Glomerular endothelial cell (primary cell): ENCODE measurements around the gene COG5. TPM values are rescaled to one million over a fixed set of nuclear protein-coding genes. Genes with fewer than 3 reads are reported as not detected.

Experiments
- DNase-seq: peaks from one replicate; pipeline ENCODE4 v3.0.0-alpha.2; 2011; ENCODE audit warnings: low read depth, low spot score; ENCODE audit errors: extremely low read depth
- total RNA-seq: library from RNA; depleted of rRNA; stranded (reverse); fragments of >200 nt; gene quantifications from 2 replicates; pipeline ENCODE4 v1.2.3, GENCODE V29; 2015

COG5 gene
- total RNA-seq, 1 donor from 2014 or later: 45.3 TPM

DNA sequence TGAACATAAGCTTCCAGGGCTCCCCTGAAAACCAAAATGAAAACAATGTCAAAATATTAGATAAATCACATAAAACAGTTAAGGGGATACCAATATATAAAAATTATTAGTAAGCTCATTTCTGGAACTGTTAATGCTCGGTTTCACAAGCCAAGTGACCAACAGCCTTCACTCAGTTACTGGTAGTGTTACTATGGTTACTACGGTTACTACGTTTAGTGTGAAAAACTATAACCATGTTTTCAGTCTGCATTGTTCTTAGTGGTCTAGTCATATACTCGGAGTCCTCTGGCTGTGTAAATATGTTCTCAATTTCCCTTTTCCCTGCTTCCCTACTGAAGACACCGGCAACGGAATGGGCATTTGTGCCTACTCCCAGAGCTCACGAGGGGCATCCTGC is 360.1 kb downstream of the COG5 start:
- no peak for DNase-seq

DNA sequence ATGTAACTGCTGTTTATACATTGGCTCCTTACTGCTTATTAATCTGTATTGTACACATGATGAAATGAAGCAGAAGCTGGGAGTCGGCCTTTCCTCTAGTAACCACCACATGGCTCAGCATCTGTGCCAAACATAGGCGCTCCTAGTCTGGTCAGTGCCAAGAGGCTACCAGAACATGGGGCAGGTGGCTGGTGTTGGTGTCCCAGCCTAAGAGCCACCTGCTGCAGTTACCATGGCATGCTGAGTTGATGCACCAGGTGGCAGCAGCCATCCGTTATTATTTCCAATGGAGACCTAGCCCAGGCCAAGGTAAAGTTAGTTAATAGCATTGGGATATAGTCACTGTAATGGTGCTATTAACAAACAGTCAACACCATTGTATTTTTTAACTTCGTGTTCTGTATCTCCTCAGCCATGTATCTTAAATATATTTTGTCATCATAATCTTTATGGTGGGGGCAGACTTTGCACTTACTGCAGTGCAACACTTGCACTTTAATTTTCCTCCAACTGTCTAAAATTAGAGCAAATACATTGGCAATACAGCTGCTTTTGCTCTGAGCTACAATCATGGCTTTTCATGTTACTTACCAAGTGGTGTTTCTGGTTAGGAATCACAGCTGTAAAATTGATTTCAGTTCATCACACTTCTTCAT is 361.8 kb downstream of the COG5 start:
- DNase-seq: no peak

DNA sequence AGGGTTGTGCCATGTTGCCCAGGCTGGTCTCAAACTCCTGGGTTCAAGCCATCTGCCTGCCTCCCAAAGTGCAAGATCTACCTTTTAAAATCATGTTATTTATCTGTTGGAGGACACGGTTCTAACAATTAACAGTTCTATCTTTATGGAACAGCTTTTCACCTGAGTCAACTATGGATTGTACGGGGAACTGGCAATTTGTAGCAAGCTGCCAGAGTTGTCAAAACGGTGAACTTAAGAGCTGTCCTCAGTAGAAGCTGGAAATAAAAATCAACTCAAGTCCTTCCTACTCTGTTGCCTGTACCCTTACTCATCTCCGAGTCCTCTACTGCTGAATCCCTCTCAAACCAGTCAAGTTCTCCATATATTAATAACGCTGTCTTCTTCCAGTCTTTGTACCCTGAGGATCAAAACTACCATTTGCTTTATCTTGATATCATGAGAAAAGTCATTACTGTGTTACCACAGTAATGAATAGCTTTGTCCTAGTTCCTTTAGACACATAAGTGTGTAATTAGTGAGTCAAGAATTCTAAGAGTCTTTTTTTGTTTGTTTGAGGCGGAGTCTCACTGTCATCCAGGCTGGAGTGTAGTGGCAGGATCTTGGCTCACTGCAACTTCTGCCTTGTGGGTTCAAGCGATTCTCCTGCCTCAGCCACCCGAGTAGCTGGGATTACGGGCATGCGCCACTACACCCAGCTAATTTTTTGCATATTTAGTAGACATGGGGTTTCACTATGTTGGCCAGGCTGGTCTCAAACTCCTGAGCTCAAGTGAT is 366.7 kb downstream of the COG5 start:
- no peak for DNase-seq

DNA sequence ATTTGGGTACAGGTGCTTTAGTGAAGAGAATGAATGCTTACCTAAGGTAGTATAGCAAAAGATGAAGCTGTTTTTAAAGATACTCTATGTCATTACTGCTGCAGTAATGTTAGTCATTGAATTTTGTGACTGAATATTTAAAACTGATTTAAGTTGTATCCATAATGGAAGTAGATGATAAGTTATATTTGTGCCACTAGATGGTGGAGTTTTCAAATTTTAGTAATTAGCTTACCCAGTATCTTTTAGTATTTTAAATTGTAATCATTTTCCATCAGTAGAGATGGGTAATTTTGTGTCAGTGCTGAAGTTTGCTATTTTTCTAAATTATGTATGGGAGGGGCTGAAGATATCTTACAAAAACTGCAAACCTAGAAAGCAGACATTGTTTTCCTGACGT is 369.7 kb downstream of the COG5 start:
- DNase-seq: no peak

DNA sequence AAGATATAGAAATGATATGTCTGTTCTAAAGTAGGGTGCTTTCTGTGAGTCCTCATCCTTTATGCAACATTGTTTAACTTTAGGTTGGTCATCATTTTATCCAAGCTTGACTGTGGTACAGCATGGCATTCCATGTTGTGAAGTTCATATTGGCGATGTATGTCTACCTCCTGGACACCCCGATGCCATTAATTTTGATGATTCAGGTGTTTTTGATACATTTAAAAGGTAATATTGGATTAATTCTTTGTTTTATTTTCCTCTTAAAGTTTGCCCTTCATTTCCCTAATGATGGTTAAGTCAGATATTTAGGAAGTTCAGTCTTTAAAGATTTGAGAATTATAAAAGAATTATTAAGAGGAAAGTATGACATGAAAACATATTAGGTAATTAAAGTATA is 373.6 kb downstream of the COG5 start:
- no peak for DNase-seq

DNA sequence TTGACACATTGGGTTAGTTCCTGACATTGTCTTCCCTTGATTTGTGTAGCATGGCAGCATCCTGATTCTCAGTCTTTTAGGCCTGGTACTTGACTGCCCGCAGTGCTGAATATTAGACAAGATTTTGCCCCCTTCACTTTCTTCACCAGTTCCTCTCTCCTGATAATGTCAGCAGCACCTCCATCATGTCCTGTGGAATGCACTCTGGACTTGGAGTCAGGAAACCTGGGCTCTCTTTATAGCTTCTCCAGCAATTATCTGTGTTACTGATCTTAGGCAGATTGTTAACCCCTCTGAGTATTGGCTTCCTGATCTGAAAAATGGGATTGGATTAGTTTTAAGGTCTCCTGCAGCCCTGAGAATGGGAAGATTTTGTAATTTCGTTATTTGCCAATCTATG is 375.9 kb downstream of the COG5 start:
- no peak for DNase-seq

DNA sequence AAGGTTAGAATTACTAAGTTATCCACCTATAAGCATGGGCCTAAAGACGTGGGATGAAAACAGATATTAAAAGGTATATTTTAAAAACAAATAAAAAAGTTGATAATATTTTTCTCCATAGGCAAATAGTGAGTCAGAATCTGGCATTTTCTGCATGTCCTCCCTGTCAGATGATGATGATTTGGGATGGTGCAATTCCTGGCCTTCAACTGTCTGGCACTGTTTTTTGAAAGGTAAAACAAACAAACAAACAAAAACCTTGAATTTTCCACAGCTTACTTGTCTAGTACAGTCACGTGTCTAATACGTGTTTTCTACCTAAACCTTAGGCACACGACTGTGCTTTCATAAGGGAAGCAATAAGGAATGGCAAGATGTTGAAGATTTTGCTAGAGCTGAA is 377.5 kb downstream of the COG5 start:
- DNase-seq: no peak

DNA sequence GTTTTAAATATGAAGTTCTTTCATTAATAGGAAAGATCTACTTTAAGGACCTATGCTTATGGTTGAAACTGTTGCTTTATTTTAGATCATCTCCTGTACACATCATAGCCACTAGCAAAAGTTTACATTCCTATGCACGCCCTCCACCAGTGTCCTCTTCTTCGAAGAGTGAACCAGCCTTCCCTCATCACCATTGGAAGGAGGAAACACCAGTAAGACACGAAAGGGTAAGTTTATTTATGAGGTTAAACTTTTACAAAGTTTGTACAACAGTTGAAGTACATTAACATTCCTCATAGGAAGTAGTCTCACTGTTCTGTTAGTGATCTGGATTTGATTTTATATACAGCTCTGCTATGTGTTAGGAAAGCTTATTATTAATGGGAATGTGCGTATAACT is 378.0 kb downstream of the COG5 start:
- DNase-seq: no peak

DNA sequence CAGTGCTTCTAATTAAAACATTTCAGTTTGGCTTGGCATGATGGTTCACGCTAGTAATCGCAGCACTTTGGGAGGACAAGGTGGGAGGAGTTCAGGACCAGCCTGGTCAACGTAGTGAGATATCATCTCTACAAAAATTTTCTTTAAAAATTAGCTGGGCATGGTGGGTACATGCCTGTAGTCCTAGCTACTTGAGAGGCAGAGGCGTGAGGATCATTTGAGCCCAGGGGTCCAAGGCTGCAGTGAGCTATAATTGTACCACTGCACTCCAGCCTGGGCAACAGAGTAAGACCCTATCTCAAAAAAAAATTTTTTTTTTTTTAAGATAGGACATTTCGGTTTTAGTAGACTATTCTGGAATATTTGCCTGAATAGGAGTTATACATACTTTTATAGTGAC is 382.5 kb downstream of the COG5 start:
- DNase-seq: no peak

DNA sequence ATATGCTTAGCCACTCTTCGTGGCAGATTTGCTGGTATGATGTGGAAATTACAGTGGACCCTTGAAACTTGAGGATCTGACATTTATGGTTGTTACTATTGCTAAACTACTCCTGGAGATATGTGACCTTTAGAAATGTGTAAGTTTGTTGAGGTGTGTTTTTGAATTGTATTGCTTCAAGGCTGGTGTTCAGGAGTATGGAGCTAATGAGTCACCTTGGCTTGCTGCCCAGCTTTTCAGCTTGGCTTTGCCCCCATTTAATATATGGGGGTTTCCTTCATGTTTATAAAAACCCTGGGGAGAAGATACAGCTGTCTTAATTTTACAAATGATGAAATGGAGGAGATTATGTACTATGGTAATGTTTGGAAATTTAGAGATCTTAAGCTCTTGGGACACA is 383.3 kb downstream of the COG5 start:
- DNase-seq: peak; percentile 62

DNA sequence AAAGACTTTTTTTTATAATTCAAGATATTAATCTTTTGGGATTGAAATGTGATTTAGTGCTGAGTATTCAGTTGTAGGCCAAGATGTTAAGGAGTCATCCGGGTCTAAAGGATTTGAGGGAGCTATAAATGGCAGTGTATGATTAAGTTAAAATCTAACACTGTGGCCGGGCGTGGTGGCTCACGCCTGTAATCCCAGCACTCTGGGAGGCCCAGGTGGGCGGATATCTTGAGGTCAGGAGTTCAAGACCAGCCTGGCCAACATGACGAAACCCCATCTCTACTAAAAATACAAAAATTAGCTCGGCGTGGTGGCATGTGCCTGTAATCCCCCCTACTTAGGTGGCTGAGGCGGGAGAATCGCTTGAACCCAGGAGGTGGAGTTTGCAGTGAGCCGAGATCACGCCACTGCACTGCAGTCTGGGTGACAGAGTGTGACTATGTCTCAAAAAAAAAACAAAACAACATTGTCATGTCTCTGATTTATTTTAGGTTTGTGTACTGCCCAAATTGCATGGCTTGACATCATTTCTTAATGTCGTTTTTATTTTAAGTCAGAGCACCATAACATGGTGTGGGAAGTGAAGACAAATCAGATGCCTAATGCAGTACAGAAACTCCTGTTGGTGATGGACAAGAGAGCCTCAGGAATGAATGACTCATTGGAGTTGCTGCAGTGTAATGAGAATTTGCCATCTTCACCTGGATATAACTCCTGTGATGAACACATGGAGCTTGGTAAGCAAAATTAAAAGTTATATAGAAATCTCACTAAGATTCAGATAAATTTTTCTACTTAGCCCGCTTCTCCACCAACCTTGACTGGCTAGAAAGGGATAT is 384.2 kb downstream of the COG5 start:
- no peak for DNase-seq

DNA sequence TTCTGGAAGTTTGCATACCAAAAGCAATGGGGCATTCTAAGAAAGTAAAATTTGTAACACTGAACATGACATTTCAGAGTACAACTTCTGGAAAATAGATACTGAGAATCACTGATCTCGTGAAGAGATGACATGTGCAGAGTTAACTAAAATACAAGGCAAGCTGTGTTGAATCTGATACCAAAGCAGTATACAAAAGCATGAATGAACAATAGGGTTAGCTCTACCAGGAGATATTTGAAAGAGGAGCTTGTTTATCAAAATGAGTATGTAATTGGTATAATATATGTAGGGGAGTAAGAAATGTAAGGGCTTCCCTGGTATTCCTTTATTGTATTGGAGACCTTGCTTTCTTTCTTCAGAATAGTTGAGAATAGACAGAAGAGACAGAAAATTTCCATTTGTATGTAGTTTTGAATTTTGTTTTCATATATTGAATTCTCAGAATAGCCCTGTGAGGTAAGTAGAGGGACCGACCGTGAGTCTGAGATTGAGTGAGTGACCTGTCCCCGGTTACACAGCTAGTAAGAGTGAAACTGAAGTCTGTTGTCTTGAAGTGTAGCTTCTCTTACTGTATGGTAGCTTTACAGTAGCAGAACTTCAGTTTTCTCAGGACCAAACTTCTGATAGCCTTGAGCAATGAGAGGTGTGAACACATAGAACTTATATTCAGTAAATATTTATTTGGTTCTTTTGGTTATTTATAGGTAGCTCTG is 389.9 kb downstream of the COG5 start:
- no peak for DNase-seq

DNA sequence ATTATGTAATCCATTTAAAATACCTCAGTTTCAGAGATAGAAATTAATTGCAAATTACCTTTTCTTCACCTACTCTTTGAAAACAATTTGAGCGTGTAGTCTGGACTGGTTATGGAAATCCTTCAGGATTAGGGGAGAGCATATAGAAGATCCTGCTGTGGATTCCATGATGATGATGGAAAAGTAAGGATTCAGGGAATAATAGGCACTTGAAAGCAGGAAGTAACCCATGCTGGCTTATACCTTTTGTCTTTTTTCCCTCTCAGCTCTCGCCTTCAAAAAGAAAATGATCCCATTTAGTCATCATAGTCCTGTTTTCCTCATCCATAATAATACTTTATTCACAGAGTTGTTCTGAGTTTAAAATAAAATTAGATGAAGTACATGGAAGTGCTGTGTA is 390.5 kb downstream of the COG5 start:
- no peak for DNase-seq

DNA sequence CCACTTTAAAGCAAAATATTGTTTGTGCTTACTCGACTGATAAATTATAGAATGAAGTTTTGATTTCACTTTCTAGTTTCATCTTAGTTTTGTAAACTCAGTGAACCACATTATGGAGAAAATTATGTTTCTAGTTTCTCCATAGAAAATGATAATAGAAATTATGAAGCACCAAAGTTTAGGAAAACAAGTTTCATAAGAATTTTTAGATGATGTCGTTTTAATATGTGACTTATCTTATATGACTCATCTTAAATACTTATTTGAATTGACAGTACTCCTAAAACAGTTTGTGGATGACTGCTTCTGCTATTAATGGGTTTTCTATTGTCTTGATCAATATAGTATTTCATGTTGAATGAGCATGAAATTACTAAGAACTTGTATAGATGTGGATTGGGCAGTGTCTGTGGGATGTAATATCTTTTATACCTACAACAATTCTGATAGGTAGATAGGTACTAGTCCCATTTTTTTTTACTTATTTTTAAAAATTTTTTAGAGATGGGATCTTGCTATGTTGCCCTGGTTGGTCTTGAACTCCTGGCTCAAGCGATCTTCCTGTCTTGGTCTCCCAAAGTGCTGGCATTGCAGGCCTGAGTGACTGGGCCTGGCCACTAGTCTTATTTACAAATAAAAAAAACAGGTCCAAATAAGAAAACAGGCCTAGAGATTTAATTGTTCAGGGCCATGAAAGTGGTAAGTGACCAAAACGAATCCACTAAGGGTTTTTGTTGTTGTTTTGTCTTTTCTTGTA is 391.3 kb downstream of the COG5 start:
- DNase-seq: no peak

DNA sequence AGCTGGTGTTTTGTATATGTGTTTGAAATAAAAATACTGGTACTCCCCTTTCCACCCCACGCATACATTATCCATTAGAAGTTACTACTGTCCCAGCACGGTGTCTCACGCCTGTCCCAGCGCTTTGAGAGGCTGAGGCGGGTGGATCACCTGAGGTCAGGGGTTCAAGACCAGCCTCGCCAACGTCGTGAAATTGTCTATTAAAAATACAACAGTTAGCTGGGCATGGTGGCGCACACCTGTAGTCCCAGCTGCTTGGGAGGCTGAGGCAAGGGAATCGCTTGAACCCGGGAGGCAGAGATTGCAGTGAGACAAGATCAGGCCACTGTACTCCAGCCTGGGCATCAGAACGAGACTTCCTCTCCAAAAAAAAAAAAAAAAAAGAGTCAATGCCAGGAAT is 392.2 kb downstream of the COG5 start:
- DNase-seq: no peak

DNA sequence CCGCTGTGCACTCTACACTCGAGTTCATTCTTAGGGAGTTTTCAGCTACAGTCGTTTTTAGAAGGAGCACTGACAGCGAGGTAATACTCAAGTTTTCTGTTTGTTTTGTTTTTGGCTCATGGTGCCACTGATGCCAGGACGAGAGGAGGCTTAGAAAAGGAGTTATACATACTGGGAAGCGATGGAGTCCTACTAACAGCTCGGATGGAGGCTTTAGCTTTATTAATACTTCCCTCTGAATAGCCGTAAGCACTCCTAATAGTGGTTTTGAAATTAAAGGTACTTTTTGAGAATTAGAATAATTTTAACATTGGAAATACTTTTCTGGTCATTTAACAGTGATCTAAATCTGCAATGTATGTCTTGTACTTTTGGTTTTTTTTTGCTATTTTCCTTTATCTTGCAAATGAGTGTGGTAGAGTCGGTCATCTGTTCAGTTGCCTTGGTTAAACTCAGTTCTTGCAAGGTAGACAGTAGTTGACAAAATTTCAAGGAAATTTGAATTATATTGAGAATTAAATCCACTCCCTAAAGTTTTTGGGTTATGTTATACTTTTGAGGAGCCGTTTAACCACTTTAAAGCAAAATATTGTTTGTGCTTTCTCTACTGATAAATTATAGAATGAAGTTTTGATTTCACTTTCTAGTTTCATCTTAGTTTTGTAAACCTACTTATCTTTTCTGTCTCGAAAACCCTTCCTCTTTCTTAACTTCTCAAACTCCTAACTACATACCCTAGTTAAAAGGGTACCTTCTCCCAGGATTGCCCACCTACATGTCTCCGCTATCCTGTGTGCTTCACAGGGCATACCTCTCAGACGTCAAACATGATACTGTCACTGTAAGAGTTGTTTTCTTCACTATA is 393.4 kb downstream of the COG5 start:
- no peak for DNase-seq

DNA sequence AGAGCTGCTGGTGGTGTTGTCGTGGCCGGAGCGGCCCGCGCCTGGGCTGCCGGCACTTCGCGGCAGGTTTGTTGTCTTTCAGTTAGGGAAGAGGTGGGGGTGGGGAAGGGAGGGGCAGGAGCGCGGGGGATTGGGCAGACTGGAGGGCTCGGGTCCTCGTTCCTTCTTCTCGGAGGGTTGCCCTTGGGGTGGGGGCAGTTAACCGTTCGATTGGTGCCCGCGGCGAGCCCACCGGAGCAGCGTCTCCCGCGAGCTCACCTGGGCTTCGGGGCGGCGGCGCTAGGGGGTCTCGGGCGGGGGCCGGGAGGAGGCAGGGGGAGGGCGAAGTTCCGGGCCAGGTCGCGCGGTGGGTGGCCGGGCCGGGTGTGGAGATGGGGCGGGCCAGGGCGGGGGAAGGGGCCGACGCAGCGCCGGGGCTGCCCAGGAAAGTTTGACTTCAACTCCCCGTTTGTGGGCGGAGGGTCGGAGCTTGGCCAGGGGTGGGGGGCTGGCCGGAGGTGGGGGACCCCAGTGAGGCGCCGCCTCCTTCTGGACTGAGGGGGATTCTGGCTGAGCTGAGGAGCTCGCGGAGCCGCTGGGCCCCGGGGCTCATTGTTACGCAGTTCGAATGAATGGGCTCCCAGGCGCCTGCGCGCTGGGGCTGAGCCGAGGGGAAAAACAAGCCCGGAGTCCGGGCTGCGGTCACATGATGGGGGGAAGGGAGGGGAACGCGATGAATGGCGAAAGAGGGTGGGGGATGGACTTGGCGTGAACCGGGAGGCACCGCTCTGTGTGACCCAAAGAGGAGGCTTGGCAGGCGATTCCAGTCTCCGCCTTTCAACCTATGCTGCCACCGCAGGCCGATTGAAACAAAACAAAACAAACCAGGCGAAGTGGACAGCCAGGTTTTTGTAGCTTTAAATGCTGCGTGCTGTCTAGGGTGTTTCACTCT is 394.3 kb downstream of the COG5 start:
- DNase-seq: peak; percentile 79
